GM19324 (cell line): ENCODE data around the gene PVALB.
A peak's percentile ranks its signal among the peaks of the same experiment; 100 is the strongest.

Source experiments
- ATAC-seq: cut with Tn5 transposase; IDR thresholded peaks from one replicate; pipeline ENCODE4 v1.9.1; 2021; ENCODE audit warnings: mild to moderate bottlenecking, moderate library complexity; ENCODE audit not compliant: unreplicated experiment, low FRiP score

PVALB gene

GRCh38 chr22:36775964-36776669, 40.7 kb downstream of the PVALB start, which contains the start of gene IFT27:
Gene IFT27, minus strand, starts transcription at chr22:36776119. Its CDS starts 412 bp downstream, at chr22:36775707.
- ATAC-seq: peak; percentile 94

- ATAC-seq: peak; percentile 19
Observed at GRCh38 chr22:36775586-36775963, 41.3 kb downstream of the PVALB start.

- ATAC-seq: no peak
Observed at GRCh38 chr22:36773935-36774334, 42.9 kb downstream of the PVALB start.

- no peak for ATAC-seq
Observed at GRCh38 chr22:36772451-36772850, 44.4 kb downstream of the PVALB start.

GRCh38 chr22:36771356-36772063, 45.3 kb downstream of the PVALB start:
- ATAC-seq: no peak

- no peak for ATAC-seq
Observed at GRCh38 chr22:36770513-36771231, 46.2 kb downstream of the PVALB start.

- no peak for ATAC-seq
Observed at GRCh38 chr22:36769541-36770512, 47.0 kb downstream of the PVALB start.

- no peak for ATAC-seq
Observed at GRCh38 chr22:36768616-36769015, 48.2 kb downstream of the PVALB start.

- no peak for ATAC-seq
Observed at GRCh38 chr22:36768141-36768540, 48.7 kb downstream of the PVALB start.

GRCh38 chr22:36767035-36767775, 49.6 kb downstream of the PVALB start:
- no peak for ATAC-seq

- no peak for ATAC-seq
Observed at GRCh38 chr22:36765943-36766450, 50.8 kb downstream of the PVALB start.

GRCh38 chr22:36765131-36765942, 51.5 kb downstream of the PVALB start:
- no peak for ATAC-seq

GRCh38 chr22:36764641-36765040, 52.2 kb downstream of the PVALB start:
- no peak for ATAC-seq

GRCh38 chr22:36764060-36764459, 52.8 kb downstream of the PVALB start:
- ATAC-seq: no peak

GRCh38 chr22:36763576-36763975, 53.3 kb downstream of the PVALB start:
- ATAC-seq: no peak

GRCh38 chr22:36762687-36763260, 54.1 kb downstream of the PVALB start:
- no peak for ATAC-seq

- no peak for ATAC-seq
Observed at GRCh38 chr22:36761553-36762240, 55.1 kb downstream of the PVALB start.

GRCh38 chr22:36760786-36761185, 56.0 kb downstream of the PVALB start:
- ATAC-seq: no peak
